Hepatocyte (in vitro differentiated cells): ENCODE measurements around the gene CSTPP1.

Source experiments
- EZH2 ChIP-seq: fragments of 200-600 bp; sonication (generic); IDR thresholded peaks from 2 replicates; pipeline ENCODE4 v1.6.1; 2016; ENCODE audit warnings: antibody characterized with exemption, mild to moderate bottlenecking, borderline replicate concordance
- EZH2phosphoT487 ChIP-seq: fragments of 200-600 bp; sonication (generic); IDR thresholded peaks from one replicate; pipeline ENCODE4 v1.6.1; 2018; ENCODE audit warnings: antibody characterized with exemption, mild to moderate bottlenecking, low read depth, moderate library complexity; ENCODE audit not compliant: unreplicated experiment, severe bottlenecking
- TF ChIP-seq, protein P1 (sequence below): fragments of 200-600 bp; sonication (generic); IDR thresholded peaks from 2 replicates; pipeline ENCODE4 v1.5.1; 2016; ENCODE audit warnings: antibody characterized with exemption, mild to moderate bottlenecking; ENCODE audit not compliant: poor library complexity

DNA sequence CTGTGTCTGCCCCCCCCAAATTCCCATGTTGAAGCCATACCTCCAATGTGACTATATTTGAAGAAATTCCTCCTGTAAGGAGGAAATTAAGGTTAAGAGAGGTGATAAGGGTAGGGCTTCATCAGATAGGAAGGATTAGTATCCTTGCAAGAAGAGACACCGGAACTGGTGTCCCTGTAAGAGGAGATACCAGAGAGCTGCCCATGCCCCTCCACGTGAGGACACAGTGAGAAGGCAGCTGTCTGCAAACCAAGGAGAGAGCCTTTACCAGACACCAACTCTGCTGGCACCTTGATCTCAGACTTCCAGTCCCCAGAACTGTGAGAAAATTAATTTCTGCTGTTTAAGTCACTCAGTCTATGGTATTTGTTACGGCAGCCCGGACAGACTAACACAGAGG lies 130.8 kb downstream of the CSTPP1 start:
- TF ChIP-seq, protein P1, sequence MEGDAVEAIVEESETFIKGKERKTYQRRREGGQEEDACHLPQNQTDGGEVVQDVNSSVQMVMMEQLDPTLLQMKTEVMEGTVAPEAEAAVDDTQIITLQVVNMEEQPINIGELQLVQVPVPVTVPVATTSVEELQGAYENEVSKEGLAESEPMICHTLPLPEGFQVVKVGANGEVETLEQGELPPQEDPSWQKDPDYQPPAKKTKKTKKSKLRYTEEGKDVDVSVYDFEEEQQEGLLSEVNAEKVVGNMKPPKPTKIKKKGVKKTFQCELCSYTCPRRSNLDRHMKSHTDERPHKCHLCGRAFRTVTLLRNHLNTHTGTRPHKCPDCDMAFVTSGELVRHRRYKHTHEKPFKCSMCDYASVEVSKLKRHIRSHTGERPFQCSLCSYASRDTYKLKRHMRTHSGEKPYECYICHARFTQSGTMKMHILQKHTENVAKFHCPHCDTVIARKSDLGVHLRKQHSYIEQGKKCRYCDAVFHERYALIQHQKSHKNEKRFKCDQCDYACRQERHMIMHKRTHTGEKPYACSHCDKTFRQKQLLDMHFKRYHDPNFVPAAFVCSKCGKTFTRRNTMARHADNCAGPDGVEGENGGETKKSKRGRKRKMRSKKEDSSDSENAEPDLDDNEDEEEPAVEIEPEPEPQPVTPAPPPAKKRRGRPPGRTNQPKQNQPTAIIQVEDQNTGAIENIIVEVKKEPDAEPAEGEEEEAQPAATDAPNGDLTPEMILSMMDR = no peak
- TF ChIP-seq EZH2 (no peak), EZH2phosphoT487 (no peak)
